ENCODE measurements around the gene FALEC.

Gene FALEC

DNA sequence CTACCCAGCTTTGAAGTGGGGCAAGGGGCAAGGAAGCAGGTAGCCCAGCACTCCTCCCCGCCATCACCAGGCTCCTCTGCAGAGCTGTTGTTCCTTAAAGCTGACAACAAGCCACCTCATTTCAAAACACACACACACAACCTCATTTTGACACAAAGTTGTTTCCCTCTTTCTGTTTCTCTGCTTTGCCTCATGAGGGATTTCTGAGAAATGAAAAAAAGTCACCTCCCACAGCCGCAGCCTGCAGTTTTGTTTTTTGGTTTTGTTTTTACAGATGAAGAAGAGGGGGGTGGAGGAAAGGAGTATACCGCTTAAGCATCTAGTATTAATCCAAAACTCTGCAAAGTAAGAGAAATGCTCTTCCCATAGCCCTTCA lies 51.8 kb downstream of the FALEC start:
- ATAC-seq, result no peak

GRCh38 chr1:150567717-150568593 lies 52.4 kb downstream of the FALEC start:
- ATAC-seq, result peak; percentile 45
- 0 out of 2 replicates have a peak, but pooled peaks have one; percentile 47 for TF ChIP-seq TCF4 (CRISPR knock-in tag; IDR thresholded peaks at IDR 0.05; ENCODE audit: borderline replicate concordance)
- 0 out of 2 replicates have a peak, but pooled peaks have one; percentile 27 for TF ChIP-seq TOX (CRISPR knock-in tag; IDR thresholded peaks at IDR 0.05; ENCODE audit: borderline replicate concordance)
- TF ChIP-seq CREB5 (CRISPR knock-in tag; IDR thresholded peaks at IDR 0.05; ENCODE audit: low read depth), result peak; percentile 84
- TF ChIP-seq ISL1 (CRISPR knock-in tag; IDR thresholded peaks at IDR 0.05), result no peak
- peak; percentile 98; the same call in 1 of the 2 replicates for TF ChIP-seq PATZ1 (CRISPR knock-in tag; IDR thresholded peaks at IDR 0.05; ENCODE audit: borderline replicate concordance)
- peak; percentile 73; the same call in 1 of the 2 replicates for TF ChIP-seq SNAI2 (CRISPR knock-in tag; IDR thresholded peaks at IDR 0.05)
- TF ChIP-seq ZFP3 (CRISPR knock-in tag; IDR thresholded peaks at IDR 0.05), result no peak; the same call in 1 of the 2 replicates
- no peak for TF ChIP-seq ARNTL (CRISPR knock-in tag; IDR thresholded peaks at IDR 0.05; ENCODE audit: borderline replicate concordance, low read depth)
- TF ChIP-seq ZFP30 (CRISPR knock-in tag; IDR thresholded peaks at IDR 0.05), result no peak
- no peak for TF ChIP-seq ZNF70 (CRISPR knock-in tag; IDR thresholded peaks at IDR 0.05)
- TF ChIP-seq, protein P1, sequence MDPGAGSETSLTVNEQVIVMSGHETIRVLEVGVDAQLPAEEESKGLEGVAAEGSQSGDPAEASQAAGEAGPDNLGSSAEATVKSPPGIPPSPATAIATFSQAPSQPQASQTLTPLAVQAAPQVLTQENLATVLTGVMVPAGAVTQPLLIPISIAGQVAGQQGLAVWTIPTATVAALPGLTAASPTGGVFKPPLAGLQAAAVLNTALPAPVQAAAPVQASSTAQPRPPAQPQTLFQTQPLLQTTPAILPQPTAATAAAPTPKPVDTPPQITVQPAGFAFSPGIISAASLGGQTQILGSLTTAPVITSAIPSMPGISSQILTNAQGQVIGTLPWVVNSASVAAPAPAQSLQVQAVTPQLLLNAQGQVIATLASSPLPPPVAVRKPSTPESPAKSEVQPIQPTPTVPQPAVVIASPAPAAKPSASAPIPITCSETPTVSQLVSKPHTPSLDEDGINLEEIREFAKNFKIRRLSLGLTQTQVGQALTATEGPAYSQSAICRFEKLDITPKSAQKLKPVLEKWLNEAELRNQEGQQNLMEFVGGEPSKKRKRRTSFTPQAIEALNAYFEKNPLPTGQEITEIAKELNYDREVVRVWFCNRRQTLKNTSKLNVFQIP (CRISPR knock-in tag; IDR thresholded peaks at IDR 0.05; ENCODE audit: borderline replicate concordance, low read depth), result peak; percentile 8; the same call in 1 of the 2 replicates
- no peak for TF ChIP-seq CSDC2 (CRISPR knock-in tag; IDR thresholded peaks at IDR 0.05)

More for the DNA sequence above, 51.8 kb downstream of the FALEC start:
- no peak for TF ChIP-seq ISL1 (CRISPR knock-in tag; IDR thresholded peaks at IDR 0.05)
- no peak for TF ChIP-seq GLIS3 (CRISPR knock-in tag; IDR thresholded peaks at IDR 0.05)
- TF ChIP-seq TCF4 (CRISPR knock-in tag; IDR thresholded peaks at IDR 0.05; ENCODE audit: borderline replicate concordance), result no peak
- no peak for TF ChIP-seq TOX (CRISPR knock-in tag; IDR thresholded peaks at IDR 0.05; ENCODE audit: borderline replicate concordance)
- no peak for TF ChIP-seq BACH2 (CRISPR knock-in tag; IDR thresholded peaks at IDR 0.05; ENCODE audit: borderline replicate concordance)
- TF ChIP-seq CSDC2 (CRISPR knock-in tag; IDR thresholded peaks at IDR 0.05), result no peak
- TF ChIP-seq ZC3H10 (CRISPR knock-in tag; IDR thresholded peaks at IDR 0.05), result no peak
- TF ChIP-seq, protein P2, sequence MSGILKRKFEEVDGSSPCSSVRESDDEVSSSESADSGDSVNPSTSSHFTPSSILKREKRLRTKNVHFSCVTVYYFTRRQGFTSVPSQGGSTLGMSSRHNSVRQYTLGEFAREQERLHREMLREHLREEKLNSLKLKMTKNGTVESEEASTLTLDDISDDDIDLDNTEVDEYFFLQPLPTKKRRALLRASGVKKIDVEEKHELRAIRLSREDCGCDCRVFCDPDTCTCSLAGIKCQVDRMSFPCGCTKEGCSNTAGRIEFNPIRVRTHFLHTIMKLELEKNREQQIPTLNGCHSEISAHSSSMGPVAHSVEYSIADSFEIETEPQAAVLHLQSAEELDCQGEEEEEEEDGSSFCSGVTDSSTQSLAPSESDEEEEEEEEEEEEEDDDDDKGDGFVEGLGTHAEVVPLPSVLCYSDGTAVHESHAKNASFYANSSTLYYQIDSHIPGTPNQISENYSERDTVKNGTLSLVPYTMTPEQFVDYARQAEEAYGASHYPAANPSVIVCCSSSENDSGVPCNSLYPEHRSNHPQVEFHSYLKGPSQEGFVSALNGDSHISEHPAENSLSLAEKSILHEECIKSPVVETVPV (CRISPR knock-in tag; IDR thresholded peaks at IDR 0.05), result no peak
- TF ChIP-seq PATZ1 (CRISPR knock-in tag; IDR thresholded peaks at IDR 0.05; ENCODE audit: borderline replicate concordance), result no peak
- no peak for TF ChIP-seq RARB (CRISPR knock-in tag; IDR thresholded peaks at IDR 0.05)
- no peak for TF ChIP-seq TSHZ2 (CRISPR knock-in tag; IDR thresholded peaks at IDR 0.05)
- TF ChIP-seq, protein P1 (CRISPR knock-in tag; IDR thresholded peaks at IDR 0.05; ENCODE audit: borderline replicate concordance, low read depth), result no peak
